ENCODE results near the gene OGFOD3. TPM values are rescaled to one million over a fixed set of nuclear protein-coding genes. Genes with fewer than 3 reads are reported as not detected.
"Not testable (repeated sequence)": the region's sequence is repeated elsewhere in the genome, so short reads cannot be mapped to it uniquely, and the experiment has no call there.

OGFOD3 gene
- total and polyA plus RNA-seq, 2 experiments from 2014 or later = 25.7 to 30.5 TPM

DNA sequence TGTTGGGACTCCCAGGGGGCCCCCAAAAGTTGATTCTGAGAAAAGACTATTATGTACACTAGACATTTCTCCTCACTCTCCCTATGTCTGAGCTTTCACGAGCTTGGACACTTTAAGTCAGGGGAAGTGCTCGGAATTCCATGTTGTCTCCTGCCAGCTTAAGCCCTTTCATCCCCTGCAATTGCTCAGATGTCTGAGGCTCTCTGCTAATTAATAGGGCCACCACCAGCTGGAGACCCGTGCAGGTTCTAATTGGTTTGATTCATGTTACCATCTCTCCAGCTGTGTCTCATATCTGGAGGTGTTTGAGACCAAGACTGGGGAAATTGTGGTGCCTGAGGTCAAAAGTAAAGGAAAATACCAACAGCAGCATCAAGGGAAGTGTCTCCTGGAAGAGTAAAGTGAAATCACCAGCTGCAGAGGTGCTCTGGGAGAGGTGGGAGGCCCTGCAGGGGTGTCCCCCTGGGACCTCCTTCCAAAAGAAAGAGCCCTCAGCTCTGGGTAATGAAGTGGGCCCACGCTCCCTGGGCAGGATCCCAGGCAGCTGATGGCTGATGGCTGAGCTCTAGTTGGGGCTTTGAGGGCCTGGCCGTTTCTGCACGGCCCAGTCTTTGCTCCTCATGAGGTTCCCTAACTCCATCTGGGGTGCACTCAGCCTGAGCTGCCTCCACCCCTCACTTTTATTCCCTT lies 52.6 kb downstream of the OGFOD3 start:
- H3K4me3 ChIP-seq = no peak overlapping the region
- TF ChIP-seq EZH2phosphoT487 (IDR thresholded peaks at IDR 0.05; ENCODE audit: low read depth, severe bottlenecking, unreplicated experiment) (no peak), EZH2 (IDR thresholded peaks at IDR 0.05; ENCODE audit: borderline replicate concordance) (no peak)
- TF ChIP-seq, protein P1, sequence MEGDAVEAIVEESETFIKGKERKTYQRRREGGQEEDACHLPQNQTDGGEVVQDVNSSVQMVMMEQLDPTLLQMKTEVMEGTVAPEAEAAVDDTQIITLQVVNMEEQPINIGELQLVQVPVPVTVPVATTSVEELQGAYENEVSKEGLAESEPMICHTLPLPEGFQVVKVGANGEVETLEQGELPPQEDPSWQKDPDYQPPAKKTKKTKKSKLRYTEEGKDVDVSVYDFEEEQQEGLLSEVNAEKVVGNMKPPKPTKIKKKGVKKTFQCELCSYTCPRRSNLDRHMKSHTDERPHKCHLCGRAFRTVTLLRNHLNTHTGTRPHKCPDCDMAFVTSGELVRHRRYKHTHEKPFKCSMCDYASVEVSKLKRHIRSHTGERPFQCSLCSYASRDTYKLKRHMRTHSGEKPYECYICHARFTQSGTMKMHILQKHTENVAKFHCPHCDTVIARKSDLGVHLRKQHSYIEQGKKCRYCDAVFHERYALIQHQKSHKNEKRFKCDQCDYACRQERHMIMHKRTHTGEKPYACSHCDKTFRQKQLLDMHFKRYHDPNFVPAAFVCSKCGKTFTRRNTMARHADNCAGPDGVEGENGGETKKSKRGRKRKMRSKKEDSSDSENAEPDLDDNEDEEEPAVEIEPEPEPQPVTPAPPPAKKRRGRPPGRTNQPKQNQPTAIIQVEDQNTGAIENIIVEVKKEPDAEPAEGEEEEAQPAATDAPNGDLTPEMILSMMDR (IDR thresholded peaks at IDR 0.05; ENCODE audit: poor library complexity) = no peak
- 73% methylated on average over 6 of the region's 6 CpGs for WGBS (ENCODE audit: low lambda C conversion rate, missing lambda C conversion rate)
- peaks cover 10% of the 10 kb centered on the region for H3K27me3 ChIP-seq
- H4K20me1 ChIP-seq (ENCODE audit: insufficient read depth, poor library complexity, severe bottlenecking) = no peaks in the 10 kb centered on the region
- no peaks in the 10 kb centered on the region for H3K9me2 ChIP-seq (replicated peaks; ENCODE audit: insufficient read depth)
- H3K36me3 ChIP-seq (replicated peaks; ENCODE audit: insufficient read depth, low read depth) = no peaks in the 10 kb centered on the region
- H3K9me3 ChIP-seq (ENCODE audit: low read depth) = no peaks in the 10 kb centered on the region
- H2AFZ ChIP-seq = no peak overlapping the region
- no peak for DNase-seq (ENCODE audit: low spot score)
- no peaks in the 10 kb centered on the region for H3K79me2 ChIP-seq
- H3K27ac ChIP-seq = no peak overlapping the region
- H3K4me1 ChIP-seq (ENCODE audit: insufficient read depth) = peaks cover 2% of the 10 kb centered on the region
- H3K4me2 ChIP-seq = no peak overlapping the region

DNA sequence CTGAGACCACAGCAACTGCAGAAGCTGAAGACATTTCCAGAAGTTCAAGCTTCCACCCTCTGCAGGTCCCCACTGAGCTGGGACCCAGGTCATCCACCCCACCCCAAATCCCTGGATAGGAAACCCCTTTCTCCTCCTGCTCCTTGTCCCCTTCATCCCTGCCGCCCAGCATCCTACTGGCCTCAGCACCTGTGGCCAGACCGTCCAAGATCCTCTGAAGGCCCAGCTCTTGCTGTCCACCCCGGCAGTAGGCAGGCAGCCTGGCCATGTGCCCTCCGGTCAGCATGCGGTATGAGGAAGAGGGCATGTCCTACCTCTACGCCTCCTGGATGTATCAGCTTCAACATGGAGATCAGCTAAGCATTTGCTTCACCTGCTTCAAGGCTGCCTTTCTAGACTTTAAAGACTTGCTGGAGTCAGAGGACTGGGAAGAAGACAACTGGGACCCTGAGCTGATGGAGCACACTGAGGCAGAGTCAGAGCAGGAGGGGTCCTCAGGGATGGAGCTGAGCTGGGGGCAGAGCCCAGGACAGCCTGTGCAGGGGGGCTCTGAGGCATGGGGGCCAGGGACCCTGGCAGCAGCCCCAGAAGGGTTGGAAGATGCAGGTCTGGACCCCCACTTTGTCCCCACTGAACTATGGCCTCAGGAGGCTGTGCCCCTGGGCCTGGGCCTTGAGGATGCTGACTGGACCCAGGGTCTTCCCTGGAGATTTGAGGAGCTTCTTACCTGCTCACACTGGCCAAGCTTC lies 56.3 kb downstream of the OGFOD3 start:
- no peak overlapping the region for H3K4me2 ChIP-seq
- no peak overlapping the region for H3K4me3 ChIP-seq
- H3K36me3 ChIP-seq (replicated peaks; ENCODE audit: insufficient read depth, low read depth) = no peaks in the 10 kb centered on the region
- no peak overlapping the region for H3K27ac ChIP-seq
- no peaks in the 10 kb centered on the region for H4K20me1 ChIP-seq (ENCODE audit: insufficient read depth, poor library complexity, severe bottlenecking)
- H3K9me3 ChIP-seq (ENCODE audit: low read depth) = no peaks in the 10 kb centered on the region
- no peaks in the 10 kb centered on the region for H3K79me2 ChIP-seq
- H3K4me1 ChIP-seq (ENCODE audit: insufficient read depth) = no peaks in the 10 kb centered on the region
- H3K27me3 ChIP-seq = no peaks in the 10 kb centered on the region
- WGBS (ENCODE audit: low lambda C conversion rate, missing lambda C conversion rate) = 97% methylated on average over 6 of the region's 6 CpGs
- H3K9me2 ChIP-seq (replicated peaks; ENCODE audit: insufficient read depth) = no peaks in the 10 kb centered on the region
- no peak for TF ChIP-seq EZH2 (IDR thresholded peaks at IDR 0.05; ENCODE audit: borderline replicate concordance)
- TF ChIP-seq, protein P1 (IDR thresholded peaks at IDR 0.05; ENCODE audit: poor library complexity) = no peak
- TF ChIP-seq EZH2phosphoT487 (IDR thresholded peaks at IDR 0.05; ENCODE audit: low read depth, severe bottlenecking, unreplicated experiment) = no peak
- DNase-seq (ENCODE audit: low spot score) = no peak
- no peak overlapping the region for H2AFZ ChIP-seq

DNA sequence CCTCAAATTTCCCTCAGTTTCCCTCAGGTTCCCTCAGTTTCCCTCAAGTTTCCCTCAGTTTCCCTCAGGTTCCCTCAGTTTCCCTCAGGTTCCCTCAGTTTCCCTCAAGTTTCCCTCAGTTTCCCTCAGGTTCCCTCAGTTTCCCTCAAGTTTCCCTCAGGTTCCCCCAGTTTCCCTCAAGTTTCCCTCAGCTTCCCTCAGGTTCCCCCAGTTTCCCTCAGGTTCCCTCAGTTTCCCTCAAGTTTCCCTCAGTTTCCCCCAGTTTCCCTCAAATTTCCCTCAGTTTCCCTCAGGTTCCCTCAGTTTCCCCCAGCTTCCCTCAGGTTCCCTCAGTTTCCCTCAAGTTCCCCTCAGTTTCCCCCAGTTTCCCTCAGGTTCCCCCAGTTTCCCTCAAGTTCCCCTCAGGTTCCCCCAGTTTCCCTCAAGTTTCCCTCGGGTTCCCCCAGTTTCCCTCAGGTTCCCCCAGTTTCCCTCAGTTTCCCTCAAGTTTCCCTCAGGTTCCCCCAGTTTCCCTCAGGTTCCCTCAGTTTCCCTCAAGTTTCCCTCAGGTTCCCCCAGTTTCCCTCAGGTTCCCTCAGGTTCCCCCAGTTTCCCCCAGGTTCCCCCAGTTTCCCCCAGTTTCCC lies 58.8 kb downstream of the OGFOD3 start:
- WGBS (ENCODE audit: low lambda C conversion rate, missing lambda C conversion rate) = 100% methylated on average over 1 of the region's 1 CpG
- H2AFZ ChIP-seq; H3K79me2 ChIP-seq; H3K27me3 ChIP-seq; H3K4me3 ChIP-seq; H3K27ac ChIP-seq; H3K4me2 ChIP-seq; H3K9me3 ChIP-seq (ENCODE audit: low read depth); H4K20me1 ChIP-seq (ENCODE audit: insufficient read depth, poor library complexity, severe bottlenecking); H3K9me2 ChIP-seq (replicated peaks; ENCODE audit: insufficient read depth); H3K4me1 ChIP-seq (ENCODE audit: insufficient read depth); H3K36me3 ChIP-seq (replicated peaks; ENCODE audit: insufficient read depth, low read depth); DNase-seq (ENCODE audit: low spot score): not testable (repeated sequence)

Data from hepatocyte (in vitro differentiated cells).